ENCODE measurements around the gene BCKDK. TPM values are rescaled to one million over a fixed set of nuclear protein-coding genes. Genes with fewer than 3 reads are reported as not detected.
"Not testable (repeated sequence)": the region's sequence is repeated elsewhere in the genome, so short reads cannot be mapped to it uniquely, and the experiment has no call there.

The BCKDK gene
- total and polyA plus RNA-seq, 4 donors, result 16.2 to 61.8 (median 33.9) TPM

GRCh38 chr16:31134625-31135534 is 26.7 kb downstream of the BCKDK start:
- no peaks in the 10 kb centered on the region for H3K27me3 ChIP-seq (ENCODE audit: control insufficient read depth in 3 of 3, insufficient read depth in 3 of 3, low read length in 2 of 3)
- no peaks in the 10 kb centered on the region for H3K9me3 ChIP-seq (ENCODE audit: control insufficient read depth in 4 of 4, insufficient read depth in 3 of 4, low read length in 3 of 4)
- ATAC-seq (ENCODE audit: insufficient read depth, low FRiP score) (no peak), DNase-seq (peak; percentile 63 to 78 (median 66))
- H3K4me3 ChIP-seq, result peak overlapping the region; percentile 38
- H3K27ac ChIP-seq (ENCODE audit: low read depth in 1 of 2, low read length in 1 of 2), result peak overlapping the region in 1 of 2 donors; percentile 84
- peak overlapping the region; percentile 48 to 57 for H3K9ac ChIP-seq (ENCODE audit: insufficient read depth in 1 of 2, low read length in 2 of 2)
- H3K36me3 ChIP-seq (ENCODE audit: control insufficient read depth in 4 of 4, insufficient read depth in 4 of 4, low read length in 4 of 4), result peaks cover 0 to 26% (median 13%) of the 10 kb centered on the region in 4 donors
- 24 to 36% methylated on average over 16 to 18 of the region's 18 CpGs for WGBS, 2 donors
- peaks cover 2 to 48% (median 13%) of the 10 kb centered on the region in 5 donors for H3K4me1 ChIP-seq (ENCODE audit: control insufficient read depth in 5 of 5, insufficient read depth in 5 of 5, low read length in 5 of 5)
- no peak for TF ChIP-seq CTCF (IDR thresholded peaks at IDR 0.05; ENCODE audit: control extremely low read depth, extremely low read depth)

DNA sequence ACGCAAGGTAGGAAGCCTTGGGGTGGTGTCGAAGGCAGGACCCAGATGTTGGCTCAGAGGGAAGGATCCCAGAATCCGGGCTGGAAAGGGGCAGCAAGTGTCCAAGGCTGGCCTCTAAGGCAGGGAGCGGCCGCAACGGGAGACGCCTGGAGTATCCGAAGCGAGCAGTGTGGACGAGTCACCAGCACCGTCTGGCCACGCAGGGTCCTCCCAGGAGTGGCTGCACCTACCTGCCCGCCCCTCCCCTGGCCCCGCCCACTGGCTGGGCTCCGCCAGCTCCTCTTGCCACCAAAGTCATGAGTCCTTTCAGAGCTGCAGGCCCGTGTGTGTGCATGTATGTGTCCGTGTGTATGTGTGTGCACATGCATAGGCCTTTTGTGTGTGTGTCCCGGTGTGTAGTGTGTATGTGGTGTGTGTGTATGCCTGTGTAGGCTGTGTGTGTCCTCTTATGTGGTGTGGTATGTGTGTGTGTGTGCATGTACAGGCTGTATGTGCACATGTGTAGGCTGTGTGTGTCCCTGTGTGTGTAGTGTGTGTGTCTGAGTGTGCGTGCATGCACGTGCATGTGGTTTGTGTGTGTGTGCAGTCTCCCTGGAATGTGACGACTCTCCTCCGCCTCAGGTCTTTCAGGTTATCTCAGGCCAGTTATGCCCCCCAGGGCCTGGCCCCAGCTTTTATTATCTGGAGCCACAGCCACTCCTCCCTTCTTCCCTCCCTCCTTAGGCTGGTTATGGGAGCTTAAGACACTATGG is 27.5 kb downstream of the BCKDK start, which contains the start of gene PRSS8:
TSS of gene PRSS8 (minus strand) at position 193 of the 752 bp plus-strand sequence. CDS start 229 bp downstream, outside the sequence.
- Histone ChIP-seq H3K9me3 (ENCODE audit: control insufficient read depth in 4 of 4, insufficient read depth in 3 of 4, low read length in 3 of 4) (no peaks in the 10 kb centered on the region), H3K4me3 (peak within 1 kb of the TSS; percentile 38), H3K4me1 (ENCODE audit: control insufficient read depth in 5 of 5, insufficient read depth in 5 of 5, low read length in 5 of 5) (peaks cover 2 to 44% (median 13%) of the 10 kb centered on the region in 5 donors), H3K9ac (ENCODE audit: insufficient read depth in 1 of 2, low read length in 2 of 2) (peak within 1 kb of the TSS; percentile 48 to 57), H3K27me3 (ENCODE audit: control insufficient read depth in 3 of 3, insufficient read depth in 3 of 3, low read length in 2 of 3) (no peaks in the 10 kb centered on the region), H3K27ac (ENCODE audit: low read depth in 1 of 2, low read length in 1 of 2) (peak within 1 kb of the TSS in 1 of 2 donors; percentile 84), H3K36me3 (ENCODE audit: control insufficient read depth in 4 of 4, insufficient read depth in 4 of 4, low read length in 4 of 4) (peaks cover 0 to 19% (median 11%) of the 10 kb centered on the region in 4 donors)
- WGBS, 2 donors, result 47 to 75% methylated on average over 21 to 22 of the region's 22 CpGs
- no peak for TF ChIP-seq CTCF (IDR thresholded peaks at IDR 0.05; ENCODE audit: control extremely low read depth, extremely low read depth)
- ATAC-seq (ENCODE audit: insufficient read depth, low FRiP score) (peak; percentile 60), DNase-seq (peak in 2 of 3 donors; percentile 64 to 68)

GRCh38 chr16:31136287-31136662 is 28.1 kb downstream of the BCKDK start:
- WGBS, 2 donors, result 81 to 93% methylated on average over 6 of the region's 6 CpGs
- Histone ChIP-seq H3K9ac (ENCODE audit: insufficient read depth in 1 of 2, low read length in 2 of 2) (no peak overlapping the region), H3K27ac (ENCODE audit: low read depth in 1 of 2, low read length in 1 of 2) (no peak overlapping the region)

DNA sequence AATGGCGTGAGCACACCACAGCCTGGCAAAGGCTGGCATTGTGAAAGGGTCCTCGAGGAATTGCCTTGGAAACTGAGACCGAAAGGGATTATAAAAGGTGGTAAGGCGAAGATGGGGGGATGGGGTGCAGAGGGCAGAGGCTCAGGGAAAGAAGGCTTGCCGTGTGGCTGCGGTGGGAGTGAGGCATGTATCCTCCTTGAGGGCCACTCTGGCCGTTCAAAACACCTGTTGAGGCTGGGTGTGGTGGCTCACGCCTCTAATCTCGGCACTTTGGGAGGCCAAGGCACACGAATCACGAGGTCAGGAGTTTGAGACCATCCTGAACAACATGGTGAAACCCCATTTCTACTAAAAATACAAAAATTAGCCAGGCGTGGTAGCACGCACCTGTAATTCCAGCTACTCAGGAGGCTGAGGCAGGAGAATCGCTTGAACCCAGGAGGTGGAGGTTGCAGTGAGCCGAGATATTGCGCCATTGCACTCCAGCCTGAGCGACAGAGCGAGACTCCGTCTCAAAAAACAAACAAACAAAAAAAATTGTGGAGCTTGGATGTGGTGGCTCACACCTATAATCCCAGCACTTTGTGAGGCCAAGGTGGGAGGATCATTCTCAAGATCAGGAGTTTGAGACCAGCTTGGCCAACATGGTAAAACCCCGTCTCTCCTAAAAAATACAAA is 28.8 kb downstream of the BCKDK start:
- 79 to 86% methylated on average over 20 of the region's 20 CpGs for WGBS, 2 donors
- H3K9me3 ChIP-seq (ENCODE audit: control insufficient read depth in 4 of 4, insufficient read depth in 3 of 4, low read length in 3 of 4); H3K9ac ChIP-seq (ENCODE audit: insufficient read depth in 1 of 2, low read length in 2 of 2); H3K27ac ChIP-seq (ENCODE audit: low read depth in 1 of 2, low read length in 1 of 2); H3K4me3 ChIP-seq; DNase-seq; H3K27me3 ChIP-seq (ENCODE audit: control insufficient read depth in 3 of 3, insufficient read depth in 3 of 3, low read length in 2 of 3); ATAC-seq (ENCODE audit: insufficient read depth, low FRiP score); H3K36me3 ChIP-seq (ENCODE audit: control insufficient read depth in 4 of 4, insufficient read depth in 4 of 4, low read length in 4 of 4): not testable (repeated sequence)
- H3K4me1 ChIP-seq (ENCODE audit: control insufficient read depth in 5 of 5, insufficient read depth in 5 of 5, low read length in 5 of 5), result peaks cover 7 to 49% (median 18%) of the 10 kb centered on the region in 5 donors

More at GRCh38 chr16:31136287-31136662, 28.1 kb downstream of the BCKDK start:
- Histone ChIP-seq H3K4me3 (no peak overlapping the region), H3K4me1 (ENCODE audit: control insufficient read depth in 5 of 5, insufficient read depth in 5 of 5, low read length in 5 of 5) (peaks cover 2 to 45% (median 13%) of the 10 kb centered on the region in 5 donors), H3K36me3 (ENCODE audit: control insufficient read depth in 4 of 4, insufficient read depth in 4 of 4, low read length in 4 of 4) (peaks cover 0 to 15% (median 9%) of the 10 kb centered on the region in 4 donors), H3K9me3 (ENCODE audit: control insufficient read depth in 4 of 4, insufficient read depth in 3 of 4, low read length in 3 of 4) (no peaks in the 10 kb centered on the region), H3K27me3 (ENCODE audit: control insufficient read depth in 3 of 3, insufficient read depth in 3 of 3, low read length in 2 of 3) (no peaks in the 10 kb centered on the region)
- DNase-seq (no peak), ATAC-seq (ENCODE audit: insufficient read depth, low FRiP score) (no peak)
- no peak for TF ChIP-seq CTCF (IDR thresholded peaks at IDR 0.05; ENCODE audit: control extremely low read depth, extremely low read depth)

All from lung (tissue), 12 donors.